NCI-H748 (cell line): ENCODE measurements around the gene NFIC.
"Not testable (repeated sequence)": the region's sequence is repeated elsewhere in the genome, so short reads cannot be mapped to it uniquely, and the experiment has no call there.

Experiments
- DNase-seq: peaks from one replicate; lab custom pipeline; 2025; ENCODE audit not compliant: unreplicated experiment; lab: John Stamatoyannopoulos, UW

NFIC gene

GRCh38 chr19:3448616-3449334, 82.4 kb downstream of the NFIC start:
- DNase-seq: no peak

DNA sequence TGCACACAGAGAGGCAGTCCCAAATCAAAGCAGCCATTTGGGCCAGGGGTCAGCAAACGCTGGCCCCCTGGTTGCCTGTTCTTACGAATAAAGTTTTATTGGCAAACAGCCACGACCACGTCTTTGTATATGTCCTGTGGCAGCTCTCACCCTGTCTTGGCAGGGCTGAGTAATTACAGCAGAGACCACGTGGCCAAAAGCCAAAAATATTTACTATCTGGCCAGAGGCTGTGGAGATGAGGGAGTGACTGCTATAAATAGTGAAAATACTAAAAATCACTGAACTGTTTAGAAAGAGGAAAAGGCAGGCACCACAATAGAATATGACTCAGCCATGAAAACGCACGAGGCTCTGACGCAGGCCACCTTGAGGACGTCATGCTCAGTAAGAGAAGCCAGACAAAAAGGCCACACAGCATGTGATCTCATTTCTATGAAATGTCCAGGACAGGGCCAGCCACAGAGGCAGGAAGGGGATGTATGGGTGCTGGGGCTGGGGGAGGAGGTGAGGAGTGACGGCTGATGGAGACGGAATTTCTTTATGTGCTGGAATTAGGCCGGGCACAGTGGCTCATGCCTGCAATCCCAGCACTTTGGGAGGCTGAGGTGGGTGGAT, 84.5 kb downstream of the NFIC start:
- no peak for DNase-seq

- DNase-seq: no peak
These were observed 85.1 kb downstream of the NFIC start for GRCh38 chr19:3451451-3451866.

DNA sequence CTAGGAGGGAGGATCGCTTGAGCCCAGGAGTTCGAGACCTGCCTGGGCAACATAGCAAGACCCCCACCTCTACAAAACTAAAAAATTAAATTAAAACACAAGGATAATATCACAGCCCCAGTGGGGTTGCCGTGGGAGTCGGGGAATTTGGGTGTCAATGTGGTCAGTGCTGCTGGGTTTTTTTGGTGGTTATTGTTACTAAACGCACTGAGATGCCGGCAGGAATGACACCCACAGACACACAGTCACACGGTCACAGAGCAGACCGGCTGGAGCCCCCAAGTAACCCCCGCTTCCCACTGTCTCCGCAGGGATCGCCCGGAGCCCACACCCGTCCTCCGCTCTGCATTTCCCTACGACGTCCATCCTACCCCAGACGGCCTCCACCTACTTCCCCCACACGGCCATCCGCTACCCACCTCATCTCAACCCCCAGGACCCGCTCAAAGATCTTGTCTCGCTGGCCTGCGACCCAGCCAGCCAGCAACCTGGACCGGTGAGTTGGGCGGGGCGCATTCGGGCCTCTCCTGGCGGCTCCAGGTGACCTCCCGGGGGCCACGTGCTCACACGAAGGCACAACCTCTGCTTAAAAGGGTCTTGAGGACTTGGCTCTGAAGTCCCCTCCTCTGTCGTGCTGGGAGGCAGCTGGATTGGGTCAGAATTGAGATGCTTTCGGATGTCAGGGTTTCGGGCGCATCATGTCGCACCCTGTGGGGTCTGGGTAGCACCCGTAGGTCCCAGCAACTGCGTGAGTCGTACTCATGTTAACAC, 86.0 kb downstream of the NFIC start:
- no peak for DNase-seq

GRCh38 chr19:3452942-3453214, 86.5 kb downstream of the NFIC start:
- DNase-seq: not testable (repeated sequence)

DNA sequence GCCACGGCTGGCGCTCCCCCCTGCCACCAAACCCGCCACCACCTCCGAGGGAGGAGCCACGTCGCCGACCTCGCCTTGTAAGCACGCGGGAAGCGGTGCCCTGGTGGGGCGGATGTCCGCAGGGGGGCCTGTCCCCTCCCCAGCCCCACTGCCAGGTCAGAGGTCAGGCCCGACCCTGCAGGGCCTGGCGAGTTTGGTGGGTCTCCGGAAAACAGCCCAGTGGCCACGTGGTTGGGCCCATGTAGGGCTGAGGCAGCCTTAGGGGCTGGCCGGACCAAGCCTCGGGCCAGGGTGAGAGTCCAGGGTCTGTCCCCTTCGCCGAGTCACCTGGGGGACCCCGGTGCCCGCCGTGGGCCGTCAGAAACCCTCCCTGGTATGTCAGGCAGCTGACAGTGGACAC, 87.5 kb downstream of the NFIC start:
- no peak for DNase-seq

DNA sequence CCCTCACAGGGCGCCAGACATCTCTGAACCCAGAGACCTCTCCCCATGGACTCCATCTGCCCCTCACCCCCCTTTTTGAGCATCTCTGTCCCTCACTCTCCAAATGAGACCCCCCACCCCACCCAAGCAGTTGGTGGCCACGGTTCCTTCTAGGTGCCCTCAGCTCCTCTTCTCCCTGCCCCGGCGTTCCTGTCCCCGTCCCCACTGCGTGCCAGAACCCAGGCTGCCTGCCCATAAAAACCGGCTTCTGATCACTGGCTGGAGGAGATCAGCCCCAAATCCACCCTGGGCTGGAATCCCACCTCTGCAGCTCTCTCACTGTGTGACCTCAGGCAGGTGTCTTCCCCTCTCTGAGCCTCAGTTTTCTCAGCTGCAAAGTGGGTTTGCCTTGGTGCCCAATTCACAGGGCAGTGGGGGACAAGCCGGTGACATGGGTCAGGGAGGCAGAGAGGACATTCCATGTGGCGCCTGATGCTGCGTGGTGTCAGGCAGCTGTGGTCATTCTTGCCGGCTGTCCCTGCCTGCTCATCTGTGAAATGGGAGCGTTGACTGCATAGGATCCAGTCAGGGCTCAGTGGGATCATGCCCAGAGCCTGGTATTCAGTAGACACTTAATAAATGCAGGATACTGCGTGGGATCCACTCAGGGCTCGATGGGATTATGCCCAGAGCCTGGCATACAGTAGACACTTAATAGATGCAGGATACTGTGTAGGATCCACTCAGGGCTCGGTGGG, 88.4 kb downstream of the NFIC start:
- DNase-seq: no peak

DNA sequence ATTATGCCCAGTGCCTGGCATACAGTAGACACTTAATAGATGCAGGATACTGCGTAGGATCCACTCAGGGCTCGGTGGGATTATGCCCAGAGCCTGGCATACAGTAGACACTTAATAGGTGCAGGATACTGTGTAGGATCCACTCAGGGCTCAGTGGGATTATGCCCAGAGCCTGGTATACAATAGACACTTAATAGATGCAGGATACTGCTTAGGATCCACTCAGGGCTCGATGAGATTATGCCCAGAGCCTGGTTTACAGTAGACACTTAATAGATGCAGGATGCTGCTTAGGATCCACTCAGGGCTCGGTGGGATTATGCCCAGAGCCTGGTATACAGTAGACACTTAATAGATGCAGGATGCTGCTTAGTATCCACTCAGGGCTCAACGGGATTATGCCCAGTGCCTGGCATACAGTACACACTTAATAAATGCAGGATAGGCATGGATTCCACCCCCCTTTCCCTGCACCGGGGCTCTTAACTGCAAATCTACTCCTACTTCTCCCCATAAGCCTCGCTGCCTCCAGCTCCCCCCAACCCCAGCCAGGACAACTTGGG, 89.1 kb downstream of the NFIC start:
- DNase-seq: no peak

GRCh38 chr19:3455960-3456601, 89.7 kb downstream of the NFIC start:
- DNase-seq: no peak

GRCh38 chr19:3456925-3457527, 90.6 kb downstream of the NFIC start:
- DNase-seq: no peak

- DNase-seq: no peak
These were observed 91.3 kb downstream of the NFIC start for GRCh38 chr19:3457528-3458228.

GRCh38 chr19:3458229-3459088, 92.1 kb downstream of the NFIC start:
- no peak for DNase-seq

DNA sequence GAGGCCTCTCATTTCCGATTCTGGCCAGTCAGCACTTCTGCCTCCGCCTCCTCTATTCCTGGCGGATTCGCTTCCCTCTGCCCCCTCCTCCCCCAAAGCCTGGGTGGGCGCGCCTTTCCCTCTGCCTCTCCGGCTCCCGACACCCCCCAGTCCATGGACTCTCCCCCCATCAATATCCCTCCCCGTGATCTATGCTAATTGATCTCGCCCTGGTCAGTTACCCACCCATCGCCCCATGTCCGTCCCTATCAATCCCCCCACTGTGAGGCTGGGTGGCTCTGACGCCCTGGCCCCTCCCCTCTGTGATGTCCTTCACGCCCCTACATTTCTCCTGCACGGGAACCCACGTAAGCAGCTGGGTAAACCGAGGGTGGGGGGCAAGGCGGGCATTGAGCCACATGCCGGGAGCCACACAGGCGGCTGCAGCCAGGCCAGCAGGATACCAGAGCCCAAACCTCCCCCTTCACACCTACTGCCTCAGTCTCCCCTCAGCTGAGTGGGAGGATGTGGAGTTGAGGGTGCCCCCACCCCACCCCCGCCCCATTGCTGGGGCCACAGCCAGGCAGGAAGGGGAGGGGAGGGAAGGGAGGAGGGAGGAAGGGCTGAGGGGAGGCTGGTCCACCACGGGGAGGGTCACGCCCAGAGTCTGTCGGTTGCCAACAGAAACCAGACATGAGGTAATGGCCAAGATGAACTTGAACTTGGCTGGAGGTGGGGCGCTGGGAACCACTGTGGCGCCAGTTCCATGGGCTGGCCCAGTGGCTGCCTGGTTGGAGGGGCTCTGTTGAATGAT, 92.9 kb downstream of the NFIC start:
- DNase-seq: peak; percentile 12

- no peak for DNase-seq
These were observed 93.7 kb downstream of the NFIC start for GRCh38 chr19:3459965-3460582.

- DNase-seq: no peak
These were observed 96.8 kb downstream of the NFIC start for GRCh38 chr19:3462991-3463713.

DNA sequence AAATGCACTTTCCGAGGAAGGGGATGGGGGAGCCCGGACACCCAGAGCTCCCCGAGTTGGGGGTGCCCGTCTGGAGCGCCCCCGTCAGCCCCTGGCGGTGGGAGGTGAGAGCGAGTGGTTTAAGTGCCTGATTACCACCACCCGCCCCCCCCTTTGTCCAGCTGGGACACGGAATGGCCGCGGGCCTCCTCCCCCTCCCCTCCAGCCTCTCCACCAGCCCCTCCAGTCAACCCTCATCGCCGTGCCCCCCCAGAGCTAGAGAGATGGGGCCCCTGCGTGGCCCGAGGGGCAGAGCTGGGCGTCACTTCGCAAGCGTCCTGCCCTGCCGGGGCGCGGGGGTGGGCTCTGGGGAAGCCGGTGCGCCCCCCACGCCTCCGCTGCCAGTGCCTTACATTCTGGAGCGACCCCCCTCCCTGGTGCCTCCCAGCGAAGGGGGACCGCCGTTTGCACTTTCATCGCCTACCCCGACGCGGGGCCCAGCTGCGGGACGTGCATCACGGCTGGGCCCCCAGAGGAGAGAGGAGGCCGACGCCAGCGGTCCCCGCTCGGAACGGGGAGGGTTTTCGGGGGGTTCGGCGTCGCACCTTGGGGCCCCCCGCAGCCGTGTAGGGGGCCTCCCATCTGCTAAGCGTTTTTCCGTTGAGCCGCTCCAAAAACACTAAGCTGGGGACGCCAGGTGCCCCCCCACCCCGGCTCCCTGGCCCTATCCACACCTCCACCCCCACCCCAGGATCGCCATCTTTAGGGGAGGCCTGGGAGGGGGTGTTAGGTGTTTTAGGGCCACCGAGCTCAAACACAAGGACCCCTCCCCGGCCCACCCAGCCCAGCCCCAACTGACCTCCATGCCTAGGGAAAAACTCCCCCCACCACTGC, 97.6 kb downstream of the NFIC start:
- no peak for DNase-seq
